Tibial artery (tissue), 4 donors: ENCODE measurements around the gene SH3PXD2B.

Source experiments
- DNase-seq, 2 donors: peaks; one replicate each; pipeline ENCODE4 v3.0.0-alpha.2; 2019
- H3K27ac ChIP-seq, 2 donors: fragments of 200-600 bp; sonication (generic) in 1 of 2; 1 replicate in 1 of 2; 2 replicates in 1 of 2; pipeline ENCODE4 v1.5.1; 2018 to 2019; ENCODE audit warnings: mild to moderate bottlenecking in 1 of 2
- H3K27me3 ChIP-seq, 2 donors: fragments of 200-600 bp; sonication (generic) in 1 of 2; one replicate each; pipeline versions ENCODE4 v1.5.1 to v1.6.0; 2016 to 2019
- H3K36me3 ChIP-seq, 3 donors: fragments of 200-600 bp; sonication (generic) in 2 of 3; one replicate each; pipeline ENCODE4 v1.5.1; 2016 to 2019; ENCODE audit warnings: mild to moderate bottlenecking in 2 of 3
- H3K4me1 ChIP-seq, 4 donors: fragments of 200-600 bp; sonication (generic) in 2 of 4; 1 replicate in 3 of 4; 2 replicates in 1 of 4; pipeline ENCODE4 v1.5.1; 2016 to 2019
- H3K4me3 ChIP-seq, 2 donors: fragments of 200-600 bp; sonication (generic) in 1 of 2; 1 replicate in 1 of 2; 2 replicates in 1 of 2; pipeline ENCODE4 v1.5.1; 2018 to 2019; ENCODE audit warnings: mild to moderate bottlenecking in 2 of 2
- H3K9me3 ChIP-seq, 3 donors: fragments of 200-600 bp; sonication (generic) in 1 of 3; one replicate each; pipeline ENCODE4 v1.5.1; 2016 to 2019
- CTCF ChIP-seq, 2 experiments: fragments of 200-600 bp in 1 of 2; fragments of 450-650 bp in 1 of 2; IDR thresholded peaks; one replicate each; pipeline ENCODE4 v1.5.1; 2017 to 2019; ENCODE audit warnings: antibody characterized with exemption in 2 of 2, mild to moderate bottlenecking in 1 of 2, moderate library complexity in 1 of 2
- intact Hi-C: fragments of 100-400 bp; cut with DNase I; formaldehyde crosslinking; loops from one replicate; pipeline ENCODE4 v1.15.0; 2023; ENCODE audit warnings: low total_unique reads

Gene SH3PXD2B

GRCh38 chr5:172305380-172305779, 148.9 kb downstream of the SH3PXD2B start:
- H3K27me3 ChIP-seq = no peaks in the 10 kb centered on the region
- DNase-seq = no peak
- H3K4me1 ChIP-seq = peaks cover 0 to 9% (median 6%) of the 10 kb centered on the region in 4 donors
- no peaks in the 10 kb centered on the region for H3K36me3 ChIP-seq
- H3K9me3 ChIP-seq = peaks cover 0 to 4% (median 0%) of the 10 kb centered on the region in 3 donors
- H3K27ac ChIP-seq = no peak overlapping the region
- no peak for TF ChIP-seq CTCF (IDR thresholded peaks at IDR 0.05)
- intact Hi-C loops = no loop called here
- no peak overlapping the region for H3K4me3 ChIP-seq

- Histone ChIP-seq H3K27ac (no peak overlapping the region), H3K27me3 (no peaks in the 10 kb centered on the region), H3K4me1 (peaks cover 0 to 17% (median 6%) of the 10 kb centered on the region in 4 donors), H3K36me3 (no peaks in the 10 kb centered on the region), H3K9me3 (peaks cover 0 to 4% (median 0%) of the 10 kb centered on the region in 3 donors), H3K4me3 (no peak overlapping the region)
- TF ChIP-seq CTCF (IDR thresholded peaks at IDR 0.05) = no peak
- intact Hi-C loops = no loop called here
- DNase-seq = no peak
These were observed 150.6 kb downstream of the SH3PXD2B start for GRCh38 chr5:172303572-172304335.

GRCh38 chr5:172303162-172303561, 151.2 kb downstream of the SH3PXD2B start:
- Histone ChIP-seq H3K9me3 (peaks cover 0 to 4% (median 0%) of the 10 kb centered on the region in 3 donors), H3K4me1 (peaks cover 0 to 23% (median 12%) of the 10 kb centered on the region in 4 donors), H3K27ac (no peak overlapping the region), H3K36me3 (no peaks in the 10 kb centered on the region), H3K27me3 (no peaks in the 10 kb centered on the region), H3K4me3 (no peak overlapping the region)
- no peak for TF ChIP-seq CTCF (IDR thresholded peaks at IDR 0.05)
- DNase-seq = no peak
- intact Hi-C loops = no loop called here

- intact Hi-C loops = no loop called here
- no peak for DNase-seq
- Histone ChIP-seq H3K27ac (no peak overlapping the region), H3K4me1 (peaks cover 0 to 31% (median 18%) of the 10 kb centered on the region in 4 donors), H3K27me3 (no peaks in the 10 kb centered on the region), H3K4me3 (no peak overlapping the region), H3K9me3 (peaks cover 0 to 4% (median 0%) of the 10 kb centered on the region in 3 donors), H3K36me3 (no peaks in the 10 kb centered on the region)
- TF ChIP-seq CTCF (IDR thresholded peaks at IDR 0.05) = no peak
These were observed 152.1 kb downstream of the SH3PXD2B start for GRCh38 chr5:172302047-172302710.

GRCh38 chr5:172299916-172300439, 154.3 kb downstream of the SH3PXD2B start:
- no peak for DNase-seq
- TF ChIP-seq CTCF (IDR thresholded peaks at IDR 0.05) = no peak
- Histone ChIP-seq H3K36me3 (no peaks in the 10 kb centered on the region), H3K9me3 (no peaks in the 10 kb centered on the region), H3K4me1 (peaks cover 0 to 31% (median 18%) of the 10 kb centered on the region in 4 donors), H3K4me3 (no peak overlapping the region), H3K27me3 (no peaks in the 10 kb centered on the region), H3K27ac (no peak overlapping the region)
- intact Hi-C loops = no loop called here
